ENCODE data around the gene C12orf57.

- no peak for TF ChIP-seq CTCF (IDR thresholded peaks at IDR 0.05)
- TF ChIP-seq POLR2A (IDR thresholded peaks at IDR 0.05): no peak
- TF ChIP-seq POLR2AphosphoS5 (IDR thresholded peaks at IDR 0.05): no peak
Measured at GRCh38 chr12:6894321-6894720, 49.5 kb upstream of the C12orf57 start.

Measured in prostate gland (tissue), 2 donors.